Breast epithelium (tissue), 3 donors: Measurements from ENCODE around the gene SLC12A7.

ENCODE experiments used
- POLR2A ChIP-seq: fragments of 450-650 bp; IDR thresholded peaks from one replicate; pipeline ENCODE4 v1.6.1; 2016; ENCODE audit warnings: antibody characterized with exemption, mild to moderate bottlenecking, moderate library complexity
- POLR2AphosphoS5 ChIP-seq, 3 donors: sonication (generic); formaldehyde crosslinking; IDR thresholded peaks; one replicate each; pipeline ENCODE4 v1.6.1; 2017; ENCODE audit warnings: antibody characterized with exemption in 3 of 3
- TF ChIP-seq, protein P1 (sequence below), 3 donors: fragments of 450-650 bp; IDR thresholded peaks; one replicate each; pipeline ENCODE4 v1.5.1; 2016 to 2017; ENCODE audit warnings: antibody characterized with exemption in 3 of 3, mild to moderate bottlenecking in 3 of 3, moderate library complexity in 3 of 3

DNA sequence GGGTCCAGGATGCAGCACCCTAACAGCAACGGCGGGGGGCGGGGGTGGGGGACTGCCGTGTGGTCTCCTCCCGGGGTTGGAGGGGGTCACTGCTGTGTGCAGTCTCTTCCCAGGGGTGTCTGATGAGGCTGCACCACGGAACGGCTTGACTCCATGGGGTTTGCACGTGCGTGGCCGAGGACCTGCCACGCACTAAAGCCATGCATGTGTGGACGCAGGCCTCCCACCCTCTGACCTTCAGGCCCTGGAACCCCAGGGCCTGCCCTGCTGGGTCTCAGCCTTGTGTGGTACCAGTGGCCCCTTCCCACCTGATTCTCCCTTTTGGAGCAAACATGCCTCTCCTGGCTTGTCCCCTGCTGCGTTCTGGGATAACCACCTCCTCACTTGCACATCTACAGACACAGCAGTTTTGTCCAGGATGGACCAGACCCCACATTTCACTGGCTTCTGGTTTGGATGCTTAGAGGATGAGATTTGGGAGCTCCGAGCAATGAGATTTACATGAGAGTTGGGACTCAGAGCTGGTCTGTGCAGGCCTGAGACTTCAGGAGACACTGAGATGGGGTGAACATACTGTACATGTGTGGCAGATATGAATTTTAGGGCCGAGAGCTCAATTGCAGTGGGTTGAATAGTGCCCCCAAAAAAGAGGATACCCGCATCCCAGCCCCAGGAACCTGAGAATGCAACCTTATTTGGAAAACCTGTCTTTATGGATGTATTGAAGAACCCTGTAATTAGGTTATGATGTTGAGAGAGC is 45.8 kb downstream of the SLC12A7 start:
- TF ChIP-seq, protein P1, sequence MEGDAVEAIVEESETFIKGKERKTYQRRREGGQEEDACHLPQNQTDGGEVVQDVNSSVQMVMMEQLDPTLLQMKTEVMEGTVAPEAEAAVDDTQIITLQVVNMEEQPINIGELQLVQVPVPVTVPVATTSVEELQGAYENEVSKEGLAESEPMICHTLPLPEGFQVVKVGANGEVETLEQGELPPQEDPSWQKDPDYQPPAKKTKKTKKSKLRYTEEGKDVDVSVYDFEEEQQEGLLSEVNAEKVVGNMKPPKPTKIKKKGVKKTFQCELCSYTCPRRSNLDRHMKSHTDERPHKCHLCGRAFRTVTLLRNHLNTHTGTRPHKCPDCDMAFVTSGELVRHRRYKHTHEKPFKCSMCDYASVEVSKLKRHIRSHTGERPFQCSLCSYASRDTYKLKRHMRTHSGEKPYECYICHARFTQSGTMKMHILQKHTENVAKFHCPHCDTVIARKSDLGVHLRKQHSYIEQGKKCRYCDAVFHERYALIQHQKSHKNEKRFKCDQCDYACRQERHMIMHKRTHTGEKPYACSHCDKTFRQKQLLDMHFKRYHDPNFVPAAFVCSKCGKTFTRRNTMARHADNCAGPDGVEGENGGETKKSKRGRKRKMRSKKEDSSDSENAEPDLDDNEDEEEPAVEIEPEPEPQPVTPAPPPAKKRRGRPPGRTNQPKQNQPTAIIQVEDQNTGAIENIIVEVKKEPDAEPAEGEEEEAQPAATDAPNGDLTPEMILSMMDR (IDR thresholded peaks at IDR 0.05) = no peak
- TF ChIP-seq POLR2A (no peak), POLR2AphosphoS5 (IDR thresholded peaks at IDR 0.05) (no peak)
